ENCODE data around the gene TWSG1.

DNA sequence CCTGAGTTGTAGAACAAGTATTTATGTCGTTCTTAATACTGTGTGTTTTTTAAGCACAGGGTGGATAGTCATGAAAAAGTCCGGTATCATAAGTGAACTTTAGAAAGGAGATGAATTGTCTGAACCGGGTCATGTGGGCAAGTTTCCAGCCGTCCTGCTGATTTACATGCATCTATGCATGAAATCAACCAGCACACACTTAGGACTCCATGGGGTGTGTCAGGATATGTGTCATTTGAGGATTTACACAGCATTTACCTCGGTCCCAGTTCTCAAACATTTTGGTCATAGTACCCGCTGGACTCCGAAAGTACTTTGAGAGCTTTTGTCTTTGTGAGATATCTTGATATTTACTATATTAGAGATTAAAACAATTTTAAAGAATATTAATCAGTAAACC, 47.5 kb upstream of the TWSG1 start:
- no peak for TF ChIP-seq CTCF (IDR thresholded peaks at IDR 0.05)
- TF ChIP-seq POLR2A (IDR thresholded peaks at IDR 0.05), result no peak
- TF ChIP-seq POLR2AphosphoS5 (IDR thresholded peaks at IDR 0.05; ENCODE audit: insufficient read depth in 1 of 2, low read depth in 1 of 2), result no peak

Measured in vagina (tissue), 2 donors.